PC-9 (cell line): ENCODE measurements around the gene COMMD4.
"Not testable (repeated sequence)": the region's sequence is repeated elsewhere in the genome, so short reads cannot be mapped to it uniquely, and the experiment has no call there.

Source experiments
- EZH2 ChIP-seq: fragments of 200-600 bp; sonication (generic); IDR thresholded peaks from 2 replicates; pipeline ENCODE4 v1.8.0; 2017; ENCODE audit warnings: antibody characterized with exemption, low read depth
- TF ChIP-seq, protein P1 (sequence below): fragments of 200-600 bp; sonication (generic); conservative IDR thresholded peaks from 2 replicates; pipeline ENCODE4 v1.6.1; 2017; ENCODE audit warnings: mixed run types, antibody characterized with exemption, mild to moderate bottlenecking, moderate library complexity

DNA sequence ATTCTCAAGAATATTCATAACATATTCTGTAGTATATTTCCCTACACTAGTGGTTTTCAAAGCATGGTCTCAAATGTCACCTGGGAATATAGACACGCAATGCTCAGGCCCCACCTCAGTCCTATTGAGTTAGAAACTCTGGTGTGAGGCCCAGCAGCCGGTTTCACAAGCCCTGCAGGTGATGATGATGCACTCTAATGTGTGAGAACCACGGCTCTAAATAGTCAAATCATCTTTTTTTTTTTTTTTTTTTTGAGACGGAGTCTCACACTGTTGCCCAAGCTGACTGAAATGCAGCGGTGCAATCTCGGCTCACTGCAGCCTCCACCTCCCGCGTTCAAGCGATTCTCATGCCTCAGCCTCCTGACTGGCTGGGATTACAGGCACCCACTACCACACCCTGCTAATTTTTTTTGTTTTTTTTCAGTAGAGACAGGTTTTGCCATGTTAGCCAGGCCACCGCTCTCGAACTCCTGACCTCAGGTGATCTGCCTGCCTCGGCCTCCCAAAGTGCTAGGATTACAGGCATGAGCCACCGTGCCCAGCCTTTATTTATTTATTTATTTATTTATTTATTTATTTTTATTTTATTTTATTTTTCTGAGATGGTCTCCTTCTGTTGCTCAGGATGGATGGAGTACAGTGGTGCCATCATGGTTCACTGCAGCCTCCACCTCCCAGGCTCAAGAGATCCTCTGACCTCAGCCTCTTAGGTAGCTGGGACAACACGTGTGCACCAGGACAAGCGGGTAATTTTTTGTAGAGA is 2.0 kb upstream of the COMMD4 start:
- not testable (repeated sequence) for TF ChIP-seq EZH2
- TF ChIP-seq, protein P1, sequence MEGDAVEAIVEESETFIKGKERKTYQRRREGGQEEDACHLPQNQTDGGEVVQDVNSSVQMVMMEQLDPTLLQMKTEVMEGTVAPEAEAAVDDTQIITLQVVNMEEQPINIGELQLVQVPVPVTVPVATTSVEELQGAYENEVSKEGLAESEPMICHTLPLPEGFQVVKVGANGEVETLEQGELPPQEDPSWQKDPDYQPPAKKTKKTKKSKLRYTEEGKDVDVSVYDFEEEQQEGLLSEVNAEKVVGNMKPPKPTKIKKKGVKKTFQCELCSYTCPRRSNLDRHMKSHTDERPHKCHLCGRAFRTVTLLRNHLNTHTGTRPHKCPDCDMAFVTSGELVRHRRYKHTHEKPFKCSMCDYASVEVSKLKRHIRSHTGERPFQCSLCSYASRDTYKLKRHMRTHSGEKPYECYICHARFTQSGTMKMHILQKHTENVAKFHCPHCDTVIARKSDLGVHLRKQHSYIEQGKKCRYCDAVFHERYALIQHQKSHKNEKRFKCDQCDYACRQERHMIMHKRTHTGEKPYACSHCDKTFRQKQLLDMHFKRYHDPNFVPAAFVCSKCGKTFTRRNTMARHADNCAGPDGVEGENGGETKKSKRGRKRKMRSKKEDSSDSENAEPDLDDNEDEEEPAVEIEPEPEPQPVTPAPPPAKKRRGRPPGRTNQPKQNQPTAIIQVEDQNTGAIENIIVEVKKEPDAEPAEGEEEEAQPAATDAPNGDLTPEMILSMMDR: not testable (repeated sequence)
